SU-DHL-6 (cell line): ENCODE measurements around the gene PTGES2.
"Not testable (repeated sequence)": the region's sequence is repeated elsewhere in the genome, so short reads cannot be mapped to it uniquely, and the experiment has no call there.

ENCODE experiments used
- EZH2phosphoT487 ChIP-seq: fragments of 200-600 bp; sonication (generic), shearing (Covaris generic); conservative IDR thresholded peaks from 2 replicates; pipeline ENCODE4 v1.6.1; 2018; ENCODE audit warnings: mild to moderate bottlenecking, antibody characterized with exemption, low read length, moderate library complexity, mixed read lengths
- TF ChIP-seq, protein P1 (sequence below): fragments of 200-600 bp; sonication (generic); IDR thresholded peaks from one replicate; pipeline ENCODE4 v1.5.1; 2017; ENCODE audit warnings: antibody characterized with exemption, mild to moderate bottlenecking, low read length, moderate library complexity; ENCODE audit not compliant: insufficient read depth, poor library complexity, severe bottlenecking

DNA sequence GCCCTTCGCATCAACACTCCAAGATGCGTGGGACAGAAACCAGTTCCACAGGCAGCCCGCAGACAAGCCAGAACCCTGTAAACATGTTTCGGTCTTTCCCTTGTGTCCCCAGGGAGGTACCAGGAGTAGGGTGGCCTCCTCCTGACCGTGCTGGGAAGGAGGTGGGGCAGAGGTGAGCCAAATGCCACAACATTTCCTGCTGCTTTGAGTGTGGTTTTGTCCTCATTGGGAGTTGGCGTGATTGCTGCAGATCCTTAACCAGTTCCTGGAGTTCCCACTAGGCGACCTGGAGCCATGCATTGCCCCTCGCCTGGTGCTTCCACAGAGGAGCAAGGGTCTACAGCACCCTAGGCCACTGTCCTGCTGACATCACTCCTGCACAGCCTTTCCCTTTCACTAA lies 8.0 kb upstream of the PTGES2 start:
- TF ChIP-seq, protein P1, sequence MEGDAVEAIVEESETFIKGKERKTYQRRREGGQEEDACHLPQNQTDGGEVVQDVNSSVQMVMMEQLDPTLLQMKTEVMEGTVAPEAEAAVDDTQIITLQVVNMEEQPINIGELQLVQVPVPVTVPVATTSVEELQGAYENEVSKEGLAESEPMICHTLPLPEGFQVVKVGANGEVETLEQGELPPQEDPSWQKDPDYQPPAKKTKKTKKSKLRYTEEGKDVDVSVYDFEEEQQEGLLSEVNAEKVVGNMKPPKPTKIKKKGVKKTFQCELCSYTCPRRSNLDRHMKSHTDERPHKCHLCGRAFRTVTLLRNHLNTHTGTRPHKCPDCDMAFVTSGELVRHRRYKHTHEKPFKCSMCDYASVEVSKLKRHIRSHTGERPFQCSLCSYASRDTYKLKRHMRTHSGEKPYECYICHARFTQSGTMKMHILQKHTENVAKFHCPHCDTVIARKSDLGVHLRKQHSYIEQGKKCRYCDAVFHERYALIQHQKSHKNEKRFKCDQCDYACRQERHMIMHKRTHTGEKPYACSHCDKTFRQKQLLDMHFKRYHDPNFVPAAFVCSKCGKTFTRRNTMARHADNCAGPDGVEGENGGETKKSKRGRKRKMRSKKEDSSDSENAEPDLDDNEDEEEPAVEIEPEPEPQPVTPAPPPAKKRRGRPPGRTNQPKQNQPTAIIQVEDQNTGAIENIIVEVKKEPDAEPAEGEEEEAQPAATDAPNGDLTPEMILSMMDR: not testable (repeated sequence)
- not testable (repeated sequence) for TF ChIP-seq EZH2phosphoT487
